GM19351 (cell line): Measurements from ENCODE around the gene SPOCK1.
A peak's percentile ranks its signal among the peaks of the same experiment; 100 is the strongest.

ENCODE experiments used
- ATAC-seq: cut with Tn5 transposase; IDR thresholded peaks from one replicate; pipeline ENCODE4 v1.9.1; 2021; ENCODE audit warnings: mild to moderate bottlenecking, moderate library complexity; ENCODE audit not compliant: unreplicated experiment

SPOCK1 gene

DNA sequence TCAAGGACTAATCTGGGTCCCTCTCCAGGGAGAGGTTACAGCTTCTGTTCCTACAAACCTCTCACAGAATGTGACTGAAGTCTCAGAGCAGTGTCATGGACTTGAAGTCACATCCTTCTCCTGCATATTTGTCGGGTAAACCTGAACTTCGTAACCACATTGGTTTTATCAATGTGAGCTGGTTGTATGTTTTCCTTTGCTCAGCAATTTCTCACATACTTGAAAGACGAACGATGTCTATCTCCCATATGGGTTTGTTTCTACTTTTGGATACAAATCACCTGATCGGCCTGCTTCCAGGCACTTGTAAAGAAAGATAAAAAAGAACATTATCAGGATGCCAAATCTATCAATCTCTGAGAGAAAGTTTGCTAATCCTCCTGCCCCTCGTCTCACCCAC is 411.0 kb downstream of the SPOCK1 start:
- no peak for ATAC-seq

- ATAC-seq = no peak
Measured at GRCh38 chr5:137086342-137086741, 412.8 kb downstream of the SPOCK1 start.

DNA sequence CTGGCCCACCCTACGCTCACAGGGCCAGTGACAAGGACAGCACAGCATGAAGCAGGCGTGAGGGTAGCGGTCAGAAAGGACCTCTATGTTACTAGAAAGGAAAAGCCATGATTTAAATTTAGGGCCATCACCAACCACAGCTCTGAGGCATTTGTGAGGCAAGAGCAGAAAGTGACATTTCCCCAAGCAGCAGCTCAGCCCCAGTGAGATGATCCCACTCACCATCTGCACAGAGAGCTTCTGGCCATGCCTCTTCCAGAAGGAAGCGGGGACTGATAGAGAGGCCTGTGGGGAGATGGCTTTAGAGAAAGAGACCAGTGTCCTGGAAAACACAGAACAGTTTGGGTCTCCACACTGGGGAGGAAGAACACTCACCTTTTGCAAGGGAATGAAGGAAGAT is 413.9 kb downstream of the SPOCK1 start:
- no peak for ATAC-seq

DNA sequence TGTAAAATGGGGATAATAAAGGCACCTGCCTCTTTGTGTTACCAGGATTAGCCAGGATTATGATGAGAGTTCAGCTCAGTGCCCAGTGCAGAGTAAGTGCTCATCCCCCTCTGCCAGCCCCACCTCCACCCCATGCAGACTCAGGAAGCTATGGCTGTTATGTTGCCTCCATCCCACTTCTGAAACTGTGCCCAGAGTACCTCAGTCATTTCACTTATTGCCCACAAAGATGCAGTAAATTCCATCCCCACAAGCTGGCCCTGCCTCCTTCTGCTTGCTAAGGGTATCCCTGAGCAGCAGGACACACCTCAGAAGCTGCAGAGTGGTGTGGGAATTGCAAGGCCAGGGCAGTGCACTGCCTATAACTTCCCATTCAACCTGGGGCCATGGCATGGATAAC is 415.1 kb downstream of the SPOCK1 start:
- ATAC-seq = no peak

GRCh38 chr5:137082951-137083350 is 416.2 kb downstream of the SPOCK1 start:
- no peak for ATAC-seq

DNA sequence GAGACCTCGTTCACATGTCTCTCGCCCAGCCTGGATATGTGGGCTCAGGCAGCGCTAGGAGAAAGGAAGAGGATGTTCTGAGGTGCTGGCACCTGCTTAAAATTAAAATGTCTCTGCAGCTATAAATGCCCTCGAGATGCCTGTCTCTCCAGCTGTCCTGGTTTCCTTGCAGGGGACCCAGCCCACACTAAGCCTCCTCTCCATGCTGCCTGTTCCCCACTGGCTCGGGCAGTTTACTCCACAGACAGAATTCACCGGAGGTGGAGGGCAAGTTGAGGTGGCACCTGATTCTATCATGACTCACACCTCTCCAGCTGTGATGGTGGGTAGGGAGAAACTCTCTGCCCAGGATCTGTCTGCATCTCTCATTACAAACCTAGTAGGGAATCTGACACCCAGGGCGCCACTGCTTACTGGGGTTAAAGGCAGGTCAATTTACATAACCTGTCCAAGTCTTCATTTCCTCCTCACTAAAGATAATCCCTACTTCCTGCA is 420.9 kb downstream of the SPOCK1 start:
- no peak for ATAC-seq

DNA sequence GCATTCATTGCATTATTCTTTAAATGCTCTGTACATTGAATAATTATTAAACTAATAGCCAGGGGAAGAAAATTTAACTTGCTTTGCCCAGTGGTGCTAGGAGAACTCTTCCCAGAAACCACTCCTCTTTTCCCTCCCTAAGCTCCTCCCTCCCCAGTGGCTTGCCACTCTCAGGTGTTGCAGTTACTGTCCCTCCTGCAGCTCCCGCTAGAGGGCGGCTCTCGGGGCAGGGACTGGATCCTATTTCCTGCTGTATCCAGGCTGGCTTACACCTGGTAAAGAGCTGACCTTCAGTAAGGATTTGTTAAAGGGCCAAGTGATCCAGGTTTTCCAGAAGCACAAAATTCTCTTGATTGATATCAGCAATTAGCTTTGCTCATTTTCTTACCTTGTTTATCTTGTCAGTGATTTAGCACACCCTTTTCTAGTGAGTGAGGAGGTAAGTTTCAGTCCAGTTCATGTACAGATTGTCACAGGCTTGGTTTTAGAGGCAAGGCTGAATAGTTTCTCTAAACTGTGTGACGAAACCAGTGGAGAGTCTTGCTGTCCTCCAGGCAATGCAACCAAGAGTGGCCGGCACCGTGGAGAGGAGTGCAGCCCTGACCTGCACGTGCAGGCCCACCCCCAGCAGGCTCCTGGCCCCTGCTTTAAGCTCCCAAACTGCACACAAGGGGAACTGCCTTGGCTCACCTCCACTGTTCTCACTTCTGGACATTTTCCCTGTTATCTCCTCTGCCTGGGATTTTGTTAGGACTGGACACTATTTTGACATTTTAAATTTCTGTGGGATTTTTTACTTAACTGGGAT is 423.8 kb downstream of the SPOCK1 start:
- peak; percentile 76 for ATAC-seq

DNA sequence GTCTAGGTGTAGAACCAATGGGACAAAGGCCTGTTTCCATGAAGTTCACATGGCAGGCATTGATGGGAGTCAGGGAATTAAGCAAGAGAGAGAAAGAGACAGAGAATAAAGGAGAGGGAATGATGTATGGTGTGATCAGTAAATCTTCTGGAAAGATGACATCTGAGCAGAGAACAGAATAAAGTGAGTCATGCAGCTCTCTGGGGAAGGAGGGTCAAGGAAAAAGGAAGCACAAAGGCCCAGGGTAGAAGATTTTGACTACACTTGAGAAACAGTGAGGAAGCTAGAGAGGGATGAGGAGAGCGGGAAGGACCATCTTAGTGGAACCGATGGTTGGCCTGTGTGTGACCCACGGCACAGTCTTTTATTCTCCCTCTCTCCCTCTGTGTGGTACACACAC is 425.9 kb downstream of the SPOCK1 start:
- no peak for ATAC-seq

GRCh38 chr5:137072361-137073115 is 426.6 kb downstream of the SPOCK1 start:
- peak; percentile 55 for ATAC-seq

GRCh38 chr5:137071931-137072330 is 427.2 kb downstream of the SPOCK1 start:
- no peak for ATAC-seq

GRCh38 chr5:137071526-137071925 is 427.6 kb downstream of the SPOCK1 start:
- no peak for ATAC-seq

DNA sequence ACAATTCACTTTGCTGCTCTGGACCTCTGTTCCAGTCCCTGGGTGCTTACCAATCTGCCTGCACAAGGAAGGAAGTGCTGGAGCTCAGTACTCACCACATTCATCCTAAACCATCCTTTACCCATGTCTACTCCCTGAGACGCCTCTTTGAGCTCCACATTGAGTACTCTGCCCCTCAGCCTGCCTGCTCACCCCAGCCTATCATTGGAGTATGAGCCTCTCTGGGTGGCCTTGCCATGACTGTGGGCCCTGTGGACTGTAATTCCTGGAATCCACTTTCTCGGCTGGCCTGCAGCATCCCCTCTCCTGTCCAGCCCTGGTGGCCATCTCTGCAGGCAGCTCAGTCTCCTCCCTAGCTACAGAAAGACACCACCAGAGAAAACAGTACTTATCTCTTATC is 428.6 kb downstream of the SPOCK1 start:
- no peak for ATAC-seq

DNA sequence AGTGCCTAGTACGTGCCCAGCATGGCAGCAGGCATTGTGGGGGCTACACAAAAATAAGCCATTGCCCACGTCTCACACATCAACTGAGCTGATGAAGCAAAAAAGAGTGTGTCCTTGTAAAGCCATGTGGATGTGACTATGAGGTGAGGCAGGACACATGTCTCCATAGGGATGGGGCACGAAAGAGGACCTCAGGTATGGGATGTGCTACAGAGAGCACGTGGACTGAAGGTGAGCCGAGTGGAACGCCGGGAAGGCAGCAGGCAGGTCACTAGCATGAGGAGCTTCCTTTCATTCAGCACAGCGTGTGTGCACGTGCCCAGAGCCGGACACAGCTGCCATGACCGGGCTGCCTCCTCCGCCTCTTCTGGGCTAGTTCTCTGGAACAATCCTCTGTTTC is 429.8 kb downstream of the SPOCK1 start:
- no peak for ATAC-seq

DNA sequence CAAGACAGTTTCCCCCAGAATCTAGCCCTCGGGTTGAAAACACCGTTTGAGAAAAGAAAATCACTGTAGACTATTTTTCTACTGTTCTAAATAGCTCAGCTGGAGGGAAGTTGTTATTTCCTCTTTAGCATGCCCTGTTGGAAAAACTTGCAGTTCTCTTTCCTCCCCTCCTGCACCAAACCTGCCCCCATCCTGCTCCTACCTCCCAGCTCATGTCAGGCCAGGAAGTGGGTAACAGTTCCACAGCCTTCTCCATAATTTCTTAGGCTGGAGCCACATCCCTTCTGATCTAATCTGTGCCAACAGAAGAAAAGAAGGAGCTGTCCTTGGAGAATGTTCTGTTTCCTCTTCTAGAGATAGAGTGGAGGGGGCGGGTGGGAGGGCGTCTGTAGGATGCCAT is 437.7 kb downstream of the SPOCK1 start:
- ATAC-seq = no peak

DNA sequence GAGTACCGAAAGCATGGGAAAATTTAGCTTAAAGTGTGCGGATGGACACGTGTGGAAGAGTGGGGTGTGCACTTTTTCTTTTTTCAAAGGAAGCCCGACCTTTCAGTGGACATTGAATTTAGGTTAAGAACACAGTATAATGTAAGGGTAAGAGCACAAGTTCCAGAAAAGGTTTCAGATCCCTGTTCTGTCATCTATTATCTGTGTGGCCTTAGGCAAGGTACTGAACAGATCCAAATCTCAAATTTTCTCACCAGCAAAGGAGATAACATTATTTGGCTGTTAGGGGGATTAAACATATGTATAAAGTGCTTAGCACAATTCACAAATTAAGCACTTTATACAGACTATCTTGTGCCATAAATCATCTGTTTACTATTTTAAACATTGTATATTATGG is 441.0 kb downstream of the SPOCK1 start:
- ATAC-seq = no peak

- ATAC-seq = no peak
Measured at GRCh38 chr5:137056676-137057075, 442.4 kb downstream of the SPOCK1 start.

DNA sequence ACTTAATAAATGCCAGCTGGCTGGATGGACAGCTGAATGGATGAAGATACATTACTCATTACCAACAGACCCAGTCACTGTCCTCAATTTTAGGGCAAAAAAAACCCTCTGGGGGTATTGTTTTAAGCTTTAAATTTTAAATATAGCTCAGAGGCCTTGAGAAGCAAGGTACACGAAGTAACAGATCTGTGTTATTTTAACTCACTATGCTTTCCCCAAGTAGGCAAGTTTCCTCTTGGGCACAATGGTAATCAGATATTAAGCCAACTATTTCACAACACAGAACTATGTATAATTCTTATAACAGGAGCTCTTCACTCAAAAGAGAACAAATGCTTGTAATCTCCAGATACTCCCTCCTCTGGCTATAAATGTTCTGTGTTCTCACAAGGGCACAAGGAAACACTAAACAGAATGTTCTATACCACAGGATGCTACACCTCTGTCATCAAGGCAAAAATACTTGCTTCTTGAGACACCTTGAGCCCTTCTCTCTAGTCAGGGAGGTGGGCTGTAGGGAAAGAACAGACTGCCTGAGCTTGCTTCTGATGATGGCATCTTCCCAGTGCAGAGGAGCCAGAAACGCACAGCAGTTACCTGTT is 443.8 kb downstream of the SPOCK1 start:
- no peak for ATAC-seq

DNA sequence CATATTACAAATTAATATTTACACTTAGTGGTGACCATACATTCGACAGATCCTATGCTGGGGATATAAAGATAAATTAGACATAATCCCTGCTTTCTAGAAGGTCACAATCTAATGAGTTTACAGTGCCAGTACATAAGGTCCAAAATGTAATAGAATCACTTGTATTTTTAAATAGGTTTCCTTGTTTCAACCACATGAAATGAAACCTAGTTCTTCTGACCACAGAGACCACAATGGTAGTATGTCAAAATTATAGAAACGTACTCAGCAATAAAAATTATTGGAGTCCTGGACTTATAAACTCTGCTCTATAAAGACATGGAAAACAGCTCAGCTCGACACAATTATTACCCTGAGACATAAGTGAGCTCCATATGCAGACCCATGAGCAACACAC is 444.3 kb downstream of the SPOCK1 start:
- ATAC-seq = no peak

DNA sequence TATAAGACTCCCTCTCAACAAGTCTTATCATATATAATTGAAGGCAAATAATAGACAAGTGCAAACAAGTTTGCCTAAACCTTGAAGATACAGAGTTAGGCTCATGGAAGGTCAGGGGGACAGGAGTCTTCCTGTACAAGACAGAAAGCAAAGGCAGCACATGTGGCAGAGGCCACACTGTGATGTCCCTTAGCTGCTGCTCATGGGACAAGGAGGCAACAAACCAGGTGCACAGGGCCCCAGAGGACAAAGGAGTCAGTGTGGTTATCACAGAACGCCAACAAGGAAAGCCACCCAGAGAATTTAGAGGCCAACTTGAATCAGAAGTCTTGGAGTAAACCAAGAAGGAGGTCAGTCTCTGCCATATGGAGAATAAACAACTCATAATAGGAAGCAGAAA is 444.8 kb downstream of the SPOCK1 start:
- no peak for ATAC-seq

GRCh38 chr5:137051161-137051560 is 448.0 kb downstream of the SPOCK1 start:
- no peak for ATAC-seq

DNA sequence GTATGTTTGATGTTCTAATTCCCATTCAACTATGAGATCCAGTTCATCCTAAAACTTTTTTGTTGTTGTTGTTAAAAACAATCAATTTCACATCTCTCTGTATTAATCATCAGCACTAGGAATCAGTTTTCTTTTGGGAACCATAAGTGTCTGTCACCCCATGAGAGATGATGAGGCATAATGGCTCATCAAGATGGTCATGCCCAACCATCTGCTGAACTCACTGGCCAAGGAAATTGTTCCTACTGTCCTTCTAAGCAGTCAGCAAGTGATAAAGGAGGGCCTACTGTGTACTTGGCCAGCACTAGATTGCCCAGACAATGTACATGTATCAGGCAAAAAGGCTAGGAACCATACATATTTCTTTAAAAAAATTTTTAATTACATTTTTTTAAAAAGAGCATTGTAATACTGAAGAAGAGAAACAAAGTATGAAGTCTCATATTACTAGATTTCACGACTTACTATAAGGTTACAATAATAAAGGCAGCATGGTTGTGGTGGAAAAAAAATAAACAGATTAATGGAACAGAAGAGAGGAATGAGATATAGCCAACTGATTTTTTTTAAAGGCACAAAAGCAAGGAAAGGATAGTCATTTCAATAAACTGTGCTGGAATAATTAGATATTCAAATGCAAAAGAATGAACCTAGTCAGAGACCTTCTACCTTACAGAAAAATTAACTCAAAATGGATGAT is 458.3 kb downstream of the SPOCK1 start:
- no peak for ATAC-seq
